ENCODE results near the gene NRP2.

Gene NRP2

GRCh38 chr2:205732314-205732713 is 50.0 kb downstream of the NRP2 start:
- ATAC-seq (ENCODE audit: insufficient read depth, low read depth) (no peak), DNase-seq (no peak)
- Histone ChIP-seq H3K27ac (ENCODE audit: low read length) (no peak overlapping the region), H2AFZ (ENCODE audit: low read depth, low read length) (no peak overlapping the region), H3K27me3 (ENCODE audit: insufficient read depth, low read length, poor library complexity) (peaks cover 4% of the 10 kb centered on the region), H3K36me3 (ENCODE audit: insufficient read depth, low read length) (no peaks in the 10 kb centered on the region), H3K9ac (ENCODE audit: low read depth, low read length) (no peak overlapping the region), H3K4me2 (ENCODE audit: insufficient read depth, low read length) (no peak overlapping the region), H3K79me2 (ENCODE audit: insufficient read depth, low read length) (no peaks in the 10 kb centered on the region), H3K4me1 (ENCODE audit: insufficient read depth, low read length) (no peaks in the 10 kb centered on the region), H3K9me3 (ENCODE audit: insufficient read depth, low read length, severe bottlenecking) (no peaks in the 10 kb centered on the region), H3K4me3 (ENCODE audit: low read depth in 1 of 2, low read length in 2 of 2) (no peak overlapping the region), H4K20me1 (ENCODE audit: insufficient read depth, low read length) (no peaks in the 10 kb centered on the region)
- TF ChIP-seq CTCF (IDR thresholded peaks at IDR 0.05; ENCODE audit: borderline replicate concordance, extremely low read depth, low read length, poor library complexity, severe bottlenecking) (no peak), EZH2 (IDR thresholded peaks at IDR 0.05; ENCODE audit: borderline replicate concordance, low read depth, low read length, severe bottlenecking) (no peak)

DNA sequence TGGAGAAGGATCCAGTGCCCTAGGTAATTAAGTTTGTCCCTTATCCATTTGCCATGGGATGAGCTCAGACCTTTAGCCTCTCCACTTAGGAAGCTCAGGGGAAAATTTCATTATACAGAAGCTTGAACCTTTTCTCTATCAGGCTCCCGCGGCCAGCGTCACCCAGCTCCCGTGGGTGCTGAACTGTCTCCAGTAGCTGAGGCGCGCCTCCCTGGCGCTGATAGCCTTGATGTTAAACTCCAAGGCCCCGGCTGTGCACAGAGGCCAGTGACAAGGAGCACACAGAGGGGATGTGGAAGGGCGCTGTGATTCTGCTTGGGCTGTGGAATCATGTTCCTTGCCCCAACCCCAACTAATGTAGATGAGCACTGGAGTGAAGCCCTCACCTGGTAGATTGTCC is 50.8 kb downstream of the NRP2 start:
- Histone ChIP-seq H4K20me1 (ENCODE audit: insufficient read depth, low read length) (no peaks in the 10 kb centered on the region), H3K4me3 (ENCODE audit: low read depth in 1 of 2, low read length in 2 of 2) (no peak overlapping the region), H3K36me3 (ENCODE audit: insufficient read depth, low read length) (no peaks in the 10 kb centered on the region), H3K4me1 (ENCODE audit: insufficient read depth, low read length) (no peaks in the 10 kb centered on the region), H2AFZ (ENCODE audit: low read depth, low read length) (no peak overlapping the region), H3K4me2 (ENCODE audit: insufficient read depth, low read length) (no peak overlapping the region), H3K27ac (ENCODE audit: low read length) (no peak overlapping the region), H3K9me3 (ENCODE audit: insufficient read depth, low read length, severe bottlenecking) (no peaks in the 10 kb centered on the region), H3K27me3 (ENCODE audit: insufficient read depth, low read length, poor library complexity) (peaks cover 4% of the 10 kb centered on the region), H3K79me2 (ENCODE audit: insufficient read depth, low read length) (no peaks in the 10 kb centered on the region), H3K9ac (ENCODE audit: low read depth, low read length) (no peak overlapping the region)
- DNase-seq (no peak), ATAC-seq (ENCODE audit: insufficient read depth, low read depth) (no peak)
- no peak for TF ChIP-seq EZH2 (IDR thresholded peaks at IDR 0.05; ENCODE audit: borderline replicate concordance, low read depth, low read length, severe bottlenecking)

DNA sequence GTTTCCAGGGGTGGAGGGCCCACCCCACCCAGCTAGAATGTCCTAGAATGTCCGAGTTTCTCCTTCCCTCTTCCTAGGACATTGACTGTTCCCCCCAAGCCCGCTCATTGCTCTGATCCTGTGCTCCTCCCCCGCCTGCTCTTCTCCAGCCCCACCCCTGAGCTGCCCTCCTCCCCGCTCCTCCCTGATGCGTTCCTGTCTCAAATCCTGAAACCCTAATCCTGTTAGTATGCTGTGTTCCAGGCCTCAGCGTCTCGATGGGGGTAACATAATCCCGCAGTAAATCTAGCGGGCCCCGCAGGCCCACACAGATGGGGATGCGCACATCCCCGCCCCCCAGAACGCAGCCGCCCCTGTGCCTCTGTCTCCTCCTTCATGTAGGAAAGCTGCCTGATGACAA is 51.3 kb downstream of the NRP2 start:
- no peaks in the 10 kb centered on the region for H3K9me3 ChIP-seq (ENCODE audit: insufficient read depth, low read length, severe bottlenecking)
- H3K4me1 ChIP-seq (ENCODE audit: insufficient read depth, low read length), result no peaks in the 10 kb centered on the region
- H4K20me1 ChIP-seq (ENCODE audit: insufficient read depth, low read length), result no peaks in the 10 kb centered on the region
- H3K79me2 ChIP-seq (ENCODE audit: insufficient read depth, low read length), result no peaks in the 10 kb centered on the region
- DNase-seq, result no peak
- TF ChIP-seq EZH2 (IDR thresholded peaks at IDR 0.05; ENCODE audit: borderline replicate concordance, low read depth, low read length, severe bottlenecking) (no peak), CTCF (IDR thresholded peaks at IDR 0.05; ENCODE audit: borderline replicate concordance, extremely low read depth, low read length, poor library complexity, severe bottlenecking) (no peak)
- no peak overlapping the region for H3K9ac ChIP-seq (ENCODE audit: low read depth, low read length)
- H3K27ac ChIP-seq (ENCODE audit: low read length), result no peak overlapping the region
- H3K36me3 ChIP-seq (ENCODE audit: insufficient read depth, low read length), result no peaks in the 10 kb centered on the region
- H3K4me2 ChIP-seq (ENCODE audit: insufficient read depth, low read length), result no peak overlapping the region
- H3K4me3 ChIP-seq (ENCODE audit: low read depth in 1 of 2, low read length in 2 of 2), result no peak overlapping the region
- H2AFZ ChIP-seq (ENCODE audit: low read depth, low read length), result no peak overlapping the region
- H3K27me3 ChIP-seq (ENCODE audit: insufficient read depth, low read length, poor library complexity), result peaks cover 4% of the 10 kb centered on the region
- ATAC-seq (ENCODE audit: insufficient read depth, low read depth), result no peak

GRCh38 chr2:205734436-205735037 is 52.2 kb downstream of the NRP2 start:
- Histone ChIP-seq H3K9ac (ENCODE audit: low read depth, low read length) (no peak overlapping the region), H3K27ac (ENCODE audit: low read length) (no peak overlapping the region), H3K4me1 (ENCODE audit: insufficient read depth, low read length) (no peaks in the 10 kb centered on the region), H3K4me3 (ENCODE audit: low read depth in 1 of 2, low read length in 2 of 2) (no peak overlapping the region), H3K9me3 (ENCODE audit: insufficient read depth, low read length, severe bottlenecking) (no peaks in the 10 kb centered on the region), H4K20me1 (ENCODE audit: insufficient read depth, low read length) (no peaks in the 10 kb centered on the region), H3K36me3 (ENCODE audit: insufficient read depth, low read length) (no peaks in the 10 kb centered on the region), H3K4me2 (ENCODE audit: insufficient read depth, low read length) (no peak overlapping the region), H3K27me3 (ENCODE audit: insufficient read depth, low read length, poor library complexity) (peaks cover 7% of the 10 kb centered on the region), H3K79me2 (ENCODE audit: insufficient read depth, low read length) (no peaks in the 10 kb centered on the region), H2AFZ (ENCODE audit: low read depth, low read length) (no peak overlapping the region)
- ATAC-seq (ENCODE audit: insufficient read depth, low read depth), result no peak
- DNase-seq, result no peak
- TF ChIP-seq EZH2 (IDR thresholded peaks at IDR 0.05; ENCODE audit: borderline replicate concordance, low read depth, low read length, severe bottlenecking) (no peak), CTCF (IDR thresholded peaks at IDR 0.05; ENCODE audit: borderline replicate concordance, extremely low read depth, low read length, poor library complexity, severe bottlenecking) (no peak)
